Activated CD4-positive, alpha-beta T cell treated with anti-CD3 and anti-CD28 coated beads, Interleukin-2, amount 50 U/mL, for 48 hours (primary cell): ENCODE measurements around the gene DUSP22.
"Not testable (repeated sequence)": the region's sequence is repeated elsewhere in the genome, so short reads cannot be mapped to it uniquely, and the experiment has no call there.

ENCODE experiments used
- DNase-seq, 2 experiments: peaks; one replicate each; pipeline ENCODE4 v3.0.0-alpha.2; 2020

Gene DUSP22

GRCh38 chr6:291697-292505 lies at the start of gene DUSP22:
DUSP22 (plus strand) TSS chr6:292487; CDS start chr6:292540, 53 bp downstream.
- DNase-seq, result peak; percentile 82 to 85

GRCh38 chr6:246352-246751 lies 45.9 kb upstream of the DUSP22 start:
- no peak for DNase-seq

- no peak for DNase-seq
These were observed 44.9 kb upstream of the DUSP22 start for GRCh38 chr6:247351-247750.

- not testable (repeated sequence) for DNase-seq
These were observed 44.2 kb upstream of the DUSP22 start for GRCh38 chr6:248046-248445.

GRCh38 chr6:250676-251075 lies 41.6 kb upstream of the DUSP22 start:
- DNase-seq, result no peak

GRCh38 chr6:251920-252319 lies 40.4 kb upstream of the DUSP22 start:
- no peak for DNase-seq

- no peak for DNase-seq
These were observed 39.3 kb upstream of the DUSP22 start for GRCh38 chr6:252775-253535.

GRCh38 chr6:254016-254415 lies 38.3 kb upstream of the DUSP22 start:
- no peak for DNase-seq

- no peak for DNase-seq
These were observed 37.1 kb upstream of the DUSP22 start for GRCh38 chr6:255041-255750.

- DNase-seq, result no peak
These were observed 36.6 kb upstream of the DUSP22 start for GRCh38 chr6:255751-256083.

- DNase-seq, result no peak
These were observed 36.1 kb upstream of the DUSP22 start for GRCh38 chr6:256169-256568.

- DNase-seq, result no peak
These were observed 35.1 kb upstream of the DUSP22 start for GRCh38 chr6:257031-257725.

- no peak for DNase-seq
These were observed 34.5 kb upstream of the DUSP22 start for GRCh38 chr6:257774-258173.

GRCh38 chr6:259316-259715 lies 33.0 kb upstream of the DUSP22 start:
- no peak for DNase-seq

- no peak for DNase-seq
These were observed 32.3 kb upstream of the DUSP22 start for GRCh38 chr6:259901-260508.

- no peak for DNase-seq
These were observed 27.7 kb upstream of the DUSP22 start for GRCh38 chr6:264626-265025.

- no peak for DNase-seq
These were observed 23.8 kb upstream of the DUSP22 start for GRCh38 chr6:268394-268935.

- no peak for DNase-seq
These were observed 18.7 kb upstream of the DUSP22 start for GRCh38 chr6:273551-274058.

- no peak for DNase-seq
These were observed 14.5 kb upstream of the DUSP22 start for GRCh38 chr6:277746-278145.

- no peak for DNase-seq
These were observed 13.8 kb upstream of the DUSP22 start for GRCh38 chr6:278494-278893.

GRCh38 chr6:279341-280029 lies 12.8 kb upstream of the DUSP22 start:
- no peak for DNase-seq
